GM23338 (cell line): Measurements from ENCODE around the gene CEACAM21. TPM values are rescaled to one million over a fixed set of nuclear protein-coding genes. Genes with fewer than 3 reads are reported as not detected.

Experiments used
- ATAC-seq: fragments of 200-7000 bp; cut with Tn5 transposase; 3 replicates; pipeline ENCODE4 v1.9.1; 2020
- DNase-seq: peaks from one replicate; pipeline ENCODE4 v3.0.0-alpha.2; 2015; ENCODE audit warnings: low spot score
- H2AFZ ChIP-seq: fragments of 200-600 bp; sonication (generic); 2 replicates; pipeline ENCODE4 v1.8.0; 2016; ENCODE audit warnings: antibody characterized with exemption, mild to moderate bottlenecking, moderate library complexity
- H3F3A ChIP-seq: fragments of 200-600 bp; sonication (generic); replicated peaks from 2 replicates; pipeline ENCODE4 v1.8.0; 2017; ENCODE audit warnings: antibody characterized with exemption, mixed run types, low read depth
- H3K27ac ChIP-seq: fragments of 200-600 bp; sonication (generic); 2 replicates; pipeline ENCODE4 v1.6.1; 2016; ENCODE audit warnings: low read depth
- H3K27me3 ChIP-seq: fragments of 200-600 bp; sonication (generic); 2 replicates; pipeline ENCODE4 v1.8.0; 2016; ENCODE audit warnings: mild to moderate bottlenecking, mixed run types, moderate library complexity; ENCODE audit not compliant: insufficient read depth
- H3K36me3 ChIP-seq: fragments of 200-600 bp; sonication (generic); 2 replicates; pipeline ENCODE4 v1.8.0; 2016; ENCODE audit warnings: mild to moderate bottlenecking; ENCODE audit not compliant: insufficient read depth
- H3K4me1 ChIP-seq: fragments of 200-600 bp; sonication (generic); 2 replicates; pipeline ENCODE4 v1.8.0; 2016; ENCODE audit warnings: mild to moderate bottlenecking, moderate library complexity; ENCODE audit not compliant: insufficient read depth
- H3K4me2 ChIP-seq: fragments of 200-600 bp; sonication (generic); 2 replicates; pipeline ENCODE4 v1.7.1; 2017; ENCODE audit warnings: mixed run types
- H3K4me3 ChIP-seq: fragments of 200-600 bp; sonication (generic); 2 replicates; pipeline ENCODE4 v1.6.1; 2016; ENCODE audit warnings: mixed run types
- H3K79me2 ChIP-seq: fragments of 200-600 bp; sonication (generic); replicated peaks from 2 replicates; pipeline ENCODE4 v1.8.0; 2017; ENCODE audit warnings: mild to moderate bottlenecking; ENCODE audit not compliant: insufficient read depth
- H3K9me2 ChIP-seq: fragments of 200-600 bp; sonication (generic); 2 replicates; pipeline ENCODE4 v1.8.0; 2017; ENCODE audit not compliant: insufficient read depth
- H4K20me1 ChIP-seq: fragments of 200-600 bp; sonication (generic); replicated peaks from 2 replicates; pipeline ENCODE4 v1.8.0; 2017; ENCODE audit warnings: mild to moderate bottlenecking; ENCODE audit not compliant: insufficient read depth
- H3K27ac Mint-ChIP-seq: 2 replicates; pipeline ENCODE4 v1.8.0; 2020; ENCODE audit warnings: inconsistent platforms, mild to moderate bottlenecking, moderate library complexity, mixed read lengths
- H3K27me3 Mint-ChIP-seq: 3 replicates; pipeline ENCODE4 v1.8.0; 2022; ENCODE audit warnings: low read depth, mild to moderate bottlenecking, moderate library complexity, mixed read lengths, inconsistent platforms; ENCODE audit not compliant: insufficient read depth, poor library complexity
- H3K36me3 Mint-ChIP-seq: 3 replicates; pipeline ENCODE4 v1.8.0; 2021; ENCODE audit warnings: low read depth, mild to moderate bottlenecking, inconsistent platforms, moderate library complexity, mixed read lengths
- H3K4me1 Mint-ChIP-seq: 3 replicates; pipeline ENCODE4 v1.8.0; 2020; ENCODE audit warnings: mild to moderate bottlenecking, inconsistent platforms, mixed read lengths
- H3K4me3 Mint-ChIP-seq: 3 replicates; pipeline ENCODE4 v1.8.0; 2021; ENCODE audit warnings: moderate library complexity, mild to moderate bottlenecking, inconsistent platforms, mixed read lengths
- H3K9me3 Mint-ChIP-seq: 3 replicates; pipeline ENCODE4 v1.8.0; 2020; ENCODE audit warnings: moderate library complexity, mild to moderate bottlenecking, inconsistent platforms, mixed read lengths
- CREB1 ChIP-seq: fragments of 250-450 bp; sonication (Bioruptor Pico); IDR thresholded peaks from 2 replicates; pipeline ENCODE4 v1.5.0; 2020; ENCODE audit warnings: low read depth, mild to moderate bottlenecking, moderate library complexity
- EZH2 ChIP-seq: fragments of 200-600 bp; sonication (generic); IDR thresholded peaks from one replicate; pipeline ENCODE4 v1.8.0; 2017; ENCODE audit warnings: antibody characterized with exemption, mild to moderate bottlenecking, low read depth; ENCODE audit not compliant: unreplicated experiment
- NANOG ChIP-seq: IDR thresholded peaks from 2 replicates; pipeline ENCODE4 v1.6.1; 2016; ENCODE audit warnings: antibody characterized with exemption, borderline replicate concordance
- REST ChIP-seq: IDR thresholded peaks from one replicate; pipeline ENCODE4 v1.6.1; 2018; ENCODE audit warnings: antibody characterized with exemption; ENCODE audit not compliant: unreplicated experiment
- ZNF114 ChIP-seq: fragments of 250-450 bp; sonication (Bioruptor Pico); IDR thresholded peaks from 2 replicates; pipeline ENCODE4 v1.5.0; 2020; ENCODE audit warnings: mild to moderate bottlenecking, moderate library complexity
- ZNF331 ChIP-seq: fragments of 250-450 bp; sonication (Bioruptor Pico); IDR thresholded peaks from 2 replicates; pipeline ENCODE4 v1.5.0; 2020; ENCODE audit warnings: low read depth, mild to moderate bottlenecking, moderate library complexity
- polyA plus RNA-seq: library from polyadenylated mRNA; unstranded; fragments of >200 nt; fragmentation: Nextera tagmentation; extraction: Ambion mirVana; gene quantifications from 2 replicates; pipeline ENCODE4 v1.2.1, GENCODE V29; 2016
- total RNA-seq: library from RNA; depleted of rRNA; stranded (reverse); fragments of >200 nt; shearing (Covaris generic); gene quantifications from 2 replicates; pipeline ENCODE4 v1.2.3, GENCODE V29; 2014
- TF ChIP-seq, protein P1 (sequence below): IDR thresholded peaks from 2 replicates; pipeline ENCODE4 v1.6.1; 2016; ENCODE audit warnings: antibody characterized with exemption
- TF ChIP-seq, protein P2 (sequence below): fragments of 250-450 bp; sonication (Bioruptor Pico); IDR thresholded peaks from 2 replicates; pipeline ENCODE4 v1.5.0; 2020; ENCODE audit warnings: mild to moderate bottlenecking, moderate library complexity

The CEACAM21 gene
- total and polyA plus RNA-seq, 2 experiments from 2014 or later = not detected

DNA sequence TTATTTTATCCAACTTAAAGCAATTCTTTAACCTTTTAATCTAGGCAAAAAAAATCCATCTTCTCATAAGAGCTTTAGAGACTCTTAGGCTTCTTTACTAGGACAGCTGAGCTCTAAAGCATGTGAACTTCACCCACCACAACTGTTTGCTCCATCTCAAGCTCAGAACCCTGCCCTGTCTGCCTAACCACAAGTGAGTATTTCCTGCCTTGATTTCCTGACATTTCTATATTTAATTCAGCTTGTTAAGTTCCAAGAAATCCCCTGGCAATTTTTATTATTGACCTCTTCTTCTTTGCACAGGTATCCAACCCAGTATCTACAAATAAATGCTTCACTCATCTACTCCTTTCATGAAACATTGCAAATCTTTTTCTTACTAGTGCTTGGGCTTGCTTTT, 21.1 kb upstream of the CEACAM21 start:
- Histone ChIP-seq H2AFZ (no peak overlapping the region), H3K36me3 (no peaks in the 10 kb centered on the region), H3K27me3 (peaks cover 11% of the 10 kb centered on the region; the same call in 1 of the 2 replicates), H3K4me1 (peaks cover 3% of the 10 kb centered on the region), H3K4me2 (no peak overlapping the region), H3K27ac (no peak overlapping the region), H3K4me3 (no peak overlapping the region), H4K20me1 (no peaks in the 10 kb centered on the region), H3K79me2 (no peaks in the 10 kb centered on the region), H3F3A (no peaks in the 10 kb centered on the region), H3K9me2 (no peaks in the 10 kb centered on the region)
- DNase-seq (no peak), ATAC-seq (no peak)
- no peak overlapping the region for H3K4me3 Mint-ChIP-seq
- TF ChIP-seq REST (no peak), CREB1 (no peak), ZNF331 (CRISPR knock-in tag) (no peak), NANOG (no peak), ZNF114 (no peak), EZH2 (no peak)
- TF ChIP-seq, protein P1, sequence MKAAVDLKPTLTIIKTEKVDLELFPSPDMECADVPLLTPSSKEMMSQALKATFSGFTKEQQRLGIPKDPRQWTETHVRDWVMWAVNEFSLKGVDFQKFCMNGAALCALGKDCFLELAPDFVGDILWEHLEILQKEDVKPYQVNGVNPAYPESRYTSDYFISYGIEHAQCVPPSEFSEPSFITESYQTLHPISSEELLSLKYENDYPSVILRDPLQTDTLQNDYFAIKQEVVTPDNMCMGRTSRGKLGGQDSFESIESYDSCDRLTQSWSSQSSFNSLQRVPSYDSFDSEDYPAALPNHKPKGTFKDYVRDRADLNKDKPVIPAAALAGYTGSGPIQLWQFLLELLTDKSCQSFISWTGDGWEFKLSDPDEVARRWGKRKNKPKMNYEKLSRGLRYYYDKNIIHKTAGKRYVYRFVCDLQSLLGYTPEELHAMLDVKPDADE = no peak
- TF ChIP-seq, protein P2, sequence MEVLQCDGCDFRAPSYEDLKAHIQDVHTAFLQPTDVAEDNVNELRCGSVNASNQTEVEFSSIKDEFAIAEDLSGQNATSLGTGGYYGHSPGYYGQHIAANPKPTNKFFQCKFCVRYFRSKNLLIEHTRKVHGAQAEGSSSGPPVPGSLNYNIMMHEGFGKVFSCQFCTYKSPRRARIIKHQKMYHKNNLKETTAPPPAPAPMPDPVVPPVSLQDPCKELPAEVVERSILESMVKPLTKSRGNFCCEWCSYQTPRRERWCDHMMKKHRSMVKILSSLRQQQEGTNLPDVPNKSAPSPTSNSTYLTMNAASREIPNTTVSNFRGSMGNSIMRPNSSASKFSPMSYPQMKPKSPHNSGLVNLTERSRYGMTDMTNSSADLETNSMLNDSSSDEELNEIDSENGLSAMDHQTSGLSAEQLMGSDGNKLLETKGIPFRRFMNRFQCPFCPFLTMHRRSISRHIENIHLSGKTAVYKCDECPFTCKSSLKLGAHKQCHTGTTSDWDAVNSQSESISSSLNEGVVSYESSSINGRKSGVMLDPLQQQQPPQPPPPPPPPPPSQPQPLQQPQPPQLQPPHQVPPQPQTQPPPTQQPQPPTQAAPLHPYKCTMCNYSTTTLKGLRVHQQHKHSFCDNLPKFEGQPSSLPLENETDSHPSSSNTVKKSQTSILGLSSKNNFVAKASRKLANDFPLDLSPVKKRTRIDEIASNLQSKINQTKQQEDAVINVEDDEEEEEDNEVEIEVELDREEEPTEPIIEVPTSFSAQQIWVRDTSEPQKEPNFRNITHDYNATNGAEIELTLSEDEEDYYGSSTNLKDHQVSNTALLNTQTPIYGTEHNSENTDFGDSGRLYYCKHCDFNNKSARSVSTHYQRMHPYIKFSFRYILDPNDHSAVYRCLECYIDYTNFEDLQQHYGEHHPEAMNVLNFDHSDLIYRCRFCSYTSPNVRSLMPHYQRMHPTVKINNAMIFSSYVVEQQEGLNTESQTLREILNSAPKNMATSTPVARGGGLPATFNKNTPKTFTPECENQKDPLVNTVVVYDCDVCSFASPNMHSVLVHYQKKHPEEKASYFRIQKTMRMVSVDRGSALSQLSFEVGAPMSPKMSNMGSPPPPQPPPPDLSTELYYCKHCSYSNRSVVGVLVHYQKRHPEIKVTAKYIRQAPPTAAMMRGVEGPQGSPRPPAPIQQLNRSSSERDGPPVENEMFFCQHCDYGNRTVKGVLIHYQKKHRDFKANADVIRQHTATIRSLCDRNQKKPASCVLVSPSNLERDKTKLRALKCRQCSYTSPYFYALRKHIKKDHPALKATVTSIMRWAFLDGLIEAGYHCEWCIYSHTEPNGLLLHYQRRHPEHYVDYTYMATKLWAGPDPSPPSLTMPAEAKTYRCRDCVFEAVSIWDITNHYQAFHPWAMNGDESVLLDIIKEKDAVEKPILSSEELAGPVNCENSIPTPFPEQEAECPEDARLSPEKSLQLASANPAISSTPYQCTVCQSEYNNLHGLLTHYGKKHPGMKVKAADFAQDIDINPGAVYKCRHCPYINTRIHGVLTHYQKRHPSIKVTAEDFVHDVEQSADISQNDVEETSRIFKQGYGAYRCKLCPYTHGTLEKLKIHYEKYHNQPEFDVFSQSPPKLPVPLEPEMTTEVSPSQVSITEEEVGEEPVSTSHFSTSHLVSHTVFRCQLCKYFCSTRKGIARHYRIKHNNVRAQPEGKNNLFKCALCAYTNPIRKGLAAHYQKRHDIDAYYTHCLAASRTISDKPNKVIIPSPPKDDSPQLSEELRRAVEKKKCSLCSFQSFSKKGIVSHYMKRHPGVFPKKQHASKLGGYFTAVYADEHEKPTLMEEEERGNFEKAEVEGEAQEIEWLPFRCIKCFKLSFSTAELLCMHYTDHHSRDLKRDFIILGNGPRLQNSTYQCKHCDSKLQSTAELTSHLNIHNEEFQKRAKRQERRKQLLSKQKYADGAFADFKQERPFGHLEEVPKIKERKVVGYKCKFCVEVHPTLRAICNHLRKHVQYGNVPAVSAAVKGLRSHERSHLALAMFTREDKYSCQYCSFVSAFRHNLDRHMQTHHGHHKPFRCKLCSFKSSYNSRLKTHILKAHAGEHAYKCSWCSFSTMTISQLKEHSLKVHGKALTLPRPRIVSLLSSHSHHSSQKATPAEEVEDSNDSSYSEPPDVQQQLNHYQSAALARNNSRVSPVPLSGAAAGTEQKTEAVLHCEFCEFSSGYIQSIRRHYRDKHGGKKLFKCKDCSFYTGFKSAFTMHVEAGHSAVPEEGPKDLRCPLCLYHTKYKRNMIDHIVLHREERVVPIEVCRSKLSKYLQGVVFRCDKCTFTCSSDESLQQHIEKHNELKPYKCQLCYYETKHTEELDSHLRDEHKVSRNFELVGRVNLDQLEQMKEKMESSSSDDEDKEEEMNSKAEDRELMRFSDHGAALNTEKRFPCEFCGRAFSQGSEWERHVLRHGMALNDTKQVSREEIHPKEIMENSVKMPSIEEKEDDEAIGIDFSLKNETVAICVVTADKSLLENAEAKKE = no peak
- no peaks in the 10 kb centered on the region for H3K27me3 Mint-ChIP-seq
- peaks cover 21% of the 10 kb centered on the region; the same call in 2 of the 3 replicates for H3K36me3 Mint-ChIP-seq
- H3K9me3 Mint-ChIP-seq = peaks cover 29% of the 10 kb centered on the region
- peaks cover 10% of the 10 kb centered on the region for H3K4me1 Mint-ChIP-seq
- no peak overlapping the region for H3K27ac Mint-ChIP-seq
